ENCODE measurements around the gene NBPF14. TPM values are rescaled to one million over a fixed set of nuclear protein-coding genes. Genes with fewer than 3 reads are reported as not detected.
"Not testable (repeated sequence)": the region's sequence is repeated elsewhere in the genome, so short reads cannot be mapped to it uniquely, and the experiment has no call there.

The NBPF14 gene
- total RNA-seq, result 17.9 and 18.0 TPM in 2 replicates
- 24.8 TPM for polyA plus RNA-seq (2012)

- not testable (repeated sequence) for DNase-seq (ENCODE audit: low read depth)
These were observed at the start of gene NBPF14 for GRCh38 chr1:148595911-148596310. TSS of gene NBPF14 (minus strand) at chr1:148596011. CDS start at chr1:148595717, 294 bp downstream.

DNA sequence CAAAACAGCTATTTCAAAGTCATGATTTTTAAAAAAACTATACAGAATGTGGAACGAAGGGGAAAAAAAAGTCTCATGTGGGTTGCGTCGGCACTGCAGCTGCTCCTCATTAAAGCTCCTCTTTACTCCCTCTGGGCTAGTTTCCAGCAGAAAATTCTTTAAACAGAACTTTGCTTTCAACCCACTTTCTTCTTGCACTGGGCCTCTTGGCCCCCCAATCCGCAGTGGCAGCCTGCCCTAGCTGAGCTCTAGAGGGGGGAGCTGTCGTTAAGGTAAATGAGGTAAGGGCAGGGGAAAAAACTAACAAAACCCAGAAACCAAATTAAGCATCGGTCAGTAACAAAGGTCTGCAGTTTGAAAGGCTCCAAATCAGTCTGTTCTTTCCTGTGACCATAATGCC, 29.6 kb upstream of the NBPF14 start:
- DNase-seq (ENCODE audit: low read depth), result not testable (repeated sequence)

DNA sequence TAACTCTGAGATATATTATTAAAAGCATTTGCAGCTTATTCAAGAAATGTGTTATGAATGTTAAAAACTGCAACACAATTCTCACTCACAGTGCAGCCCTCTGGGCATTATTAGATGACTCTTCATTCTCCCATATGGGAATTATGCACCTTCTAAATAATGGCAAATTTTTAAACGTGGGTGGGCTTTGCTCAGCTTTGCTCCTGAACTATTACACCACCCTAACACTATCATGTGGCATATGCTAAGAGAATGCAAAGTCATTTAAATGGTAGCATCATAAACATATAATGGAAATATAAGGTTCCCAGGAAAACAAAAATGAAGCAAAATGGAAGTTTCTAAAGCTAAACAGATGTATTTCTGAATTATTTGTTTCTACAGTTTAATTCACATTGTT, 22.4 kb upstream of the NBPF14 start:
- DNase-seq (ENCODE audit: low read depth), result not testable (repeated sequence)

DNA sequence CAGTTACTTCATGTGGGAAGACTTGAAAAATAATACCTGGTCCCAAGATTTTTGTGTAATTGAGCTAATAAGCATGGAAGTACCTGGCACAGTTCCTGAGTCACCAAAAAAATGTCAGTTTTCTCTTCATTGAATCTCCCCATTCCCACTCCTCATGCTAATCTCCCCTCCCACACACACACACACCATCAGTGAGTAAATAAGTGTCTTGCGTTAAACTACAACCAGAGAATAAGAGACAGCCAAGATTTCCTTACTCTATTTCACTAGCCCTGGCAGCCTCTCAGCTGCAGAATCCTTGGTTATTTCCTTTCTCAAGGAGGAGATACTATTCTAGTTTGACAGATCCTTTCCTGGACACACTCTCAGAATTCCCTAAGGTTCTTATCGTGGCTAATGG, 9.5 kb upstream of the NBPF14 start:
- peak; percentile 0 for DNase-seq (ENCODE audit: low read depth)

- not testable (repeated sequence) for DNase-seq (ENCODE audit: low read depth)
These were observed 451 bp downstream of the NBPF14 start for GRCh38 chr1:148595360-148595759.

- not testable (repeated sequence) for DNase-seq (ENCODE audit: low read depth)
These were observed 4.7 kb downstream of the NBPF14 start for GRCh38 chr1:148591098-148591497.

- DNase-seq (ENCODE audit: low read depth), result peak; percentile 6
These were observed 63.7 kb downstream of the NBPF14 start for GRCh38 chr1:148532158-148532557.

GRCh38 chr1:148529101-148529567, 66.7 kb downstream of the NBPF14 start:
- DNase-seq (ENCODE audit: low read depth), result peak; percentile 46

DNA sequence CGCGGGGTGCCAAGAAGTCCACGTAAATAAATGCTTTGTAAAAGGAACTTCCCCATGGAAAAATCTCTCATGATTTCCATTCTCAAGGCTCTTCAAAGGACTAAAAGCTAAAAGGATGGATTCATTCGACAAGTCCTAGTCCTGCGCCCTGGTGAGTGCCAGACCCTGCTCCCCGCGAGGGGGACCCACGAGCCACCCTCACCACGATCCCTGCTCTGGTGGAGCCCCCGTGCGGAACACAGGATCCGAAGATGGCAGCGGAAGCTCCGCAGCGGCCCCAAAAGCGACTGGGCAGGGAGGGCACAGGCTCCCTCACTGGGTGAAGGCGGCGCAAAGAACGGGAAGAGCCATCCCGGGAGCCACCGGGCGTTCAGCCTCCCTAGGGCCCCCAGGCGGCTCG, 67.2 kb downstream of the NBPF14 start:
- DNase-seq (ENCODE audit: low read depth), result not testable (repeated sequence)

DNA sequence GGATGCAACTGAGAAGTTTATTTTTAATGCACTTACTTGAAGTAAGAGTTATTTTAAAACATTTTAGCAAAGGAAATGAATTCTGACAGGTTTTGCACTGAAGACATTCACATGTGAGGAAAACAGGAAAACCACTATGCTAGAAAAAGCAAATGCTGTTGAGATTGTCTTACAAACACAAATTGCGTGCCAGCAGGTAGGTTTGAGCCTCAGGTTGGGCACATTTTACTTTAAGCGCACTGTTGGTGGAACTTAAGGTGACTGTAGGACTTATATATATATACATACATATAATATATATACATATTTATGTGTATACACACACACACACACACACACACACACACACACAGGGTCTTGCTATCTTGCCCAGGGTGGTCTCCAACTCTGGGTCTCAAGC, 69.2 kb downstream of the NBPF14 start:
- DNase-seq (ENCODE audit: low read depth), result not testable (repeated sequence)

GRCh38 chr1:148523205-148524144, 72.3 kb downstream of the NBPF14 start:
- not testable (repeated sequence) for DNase-seq (ENCODE audit: low read depth)

- peak; percentile 96 for DNase-seq (ENCODE audit: low read depth)
These were observed 73.1 kb downstream of the NBPF14 start for GRCh38 chr1:148522561-148523204.

DNA sequence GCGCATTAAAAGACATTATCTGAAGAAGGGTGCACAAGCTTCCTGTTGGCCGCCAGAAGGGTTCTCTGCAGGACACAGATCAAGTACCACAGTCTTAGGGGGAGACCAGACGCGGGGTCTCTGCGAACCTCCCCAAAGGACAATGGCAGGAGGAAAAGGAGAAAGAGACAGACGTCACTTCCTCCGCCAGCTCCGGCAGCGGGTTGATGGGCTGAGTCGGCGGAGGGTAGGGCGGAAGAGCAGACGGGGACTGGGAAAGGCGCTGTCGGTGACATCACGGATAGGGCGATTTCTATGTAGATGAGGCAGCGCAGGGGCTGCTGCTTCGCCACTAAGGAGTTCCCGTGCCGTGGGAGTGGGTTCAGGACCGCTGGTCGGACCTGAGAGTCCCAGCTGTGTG, 73.7 kb downstream of the NBPF14 start:
- peak; percentile 87 for DNase-seq (ENCODE audit: low read depth)

DNA sequence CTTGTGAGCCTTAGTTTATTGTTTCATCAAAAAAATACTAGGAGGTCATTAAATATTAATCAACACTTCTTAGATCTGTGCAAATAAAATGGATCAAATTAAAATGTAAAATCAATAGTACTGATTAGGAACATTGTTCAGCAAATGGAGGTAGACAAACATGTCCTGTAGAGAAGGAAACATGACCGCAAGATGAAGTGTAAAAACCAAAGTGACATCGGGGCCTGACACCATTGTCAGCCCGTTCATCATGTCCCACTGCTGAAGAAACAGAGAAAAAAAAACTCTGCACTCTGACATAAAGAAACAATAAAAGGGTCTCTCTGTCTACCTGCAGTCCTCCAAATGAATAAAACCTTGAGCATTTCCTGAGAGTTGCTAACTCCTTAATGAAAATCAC, 81.5 kb downstream of the NBPF14 start:
- not testable (repeated sequence) for DNase-seq (ENCODE audit: low read depth)

- DNase-seq (ENCODE audit: low read depth), result not testable (repeated sequence)
These were observed 83.1 kb downstream of the NBPF14 start for GRCh38 chr1:148512571-148513184.

GRCh38 chr1:148493933-148494332, 101.9 kb downstream of the NBPF14 start:
- not testable (repeated sequence) for DNase-seq (ENCODE audit: low read depth)

DNA sequence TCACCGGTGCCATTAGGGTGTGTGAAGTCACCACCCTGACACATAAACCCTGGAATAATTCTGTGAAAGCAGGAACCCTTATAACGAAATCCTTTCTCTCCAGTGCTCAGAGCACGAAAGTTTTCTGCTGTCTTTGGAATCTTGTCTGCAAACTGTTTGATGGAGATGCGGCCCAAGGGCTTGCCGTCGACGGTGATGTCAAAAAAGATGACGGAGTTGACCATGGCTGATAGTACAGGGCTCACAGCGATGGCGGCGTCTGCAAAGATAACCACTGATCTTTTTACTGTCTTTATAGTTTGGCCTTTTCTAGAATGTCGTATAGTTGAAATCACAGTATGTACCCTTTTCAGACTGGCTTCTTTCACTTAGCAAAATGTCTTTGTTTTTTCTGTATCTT, 112.8 kb downstream of the NBPF14 start, which contains the start of gene PPIAL4G:
PPIAL4G (minus strand) TSS at position 274 of the 400 bp plus-strand sequence; CDS start at position 224, 50 bp downstream.
- DNase-seq (ENCODE audit: low read depth), result not testable (repeated sequence)
